ENCODE data around the gene TPCN2.

DNA sequence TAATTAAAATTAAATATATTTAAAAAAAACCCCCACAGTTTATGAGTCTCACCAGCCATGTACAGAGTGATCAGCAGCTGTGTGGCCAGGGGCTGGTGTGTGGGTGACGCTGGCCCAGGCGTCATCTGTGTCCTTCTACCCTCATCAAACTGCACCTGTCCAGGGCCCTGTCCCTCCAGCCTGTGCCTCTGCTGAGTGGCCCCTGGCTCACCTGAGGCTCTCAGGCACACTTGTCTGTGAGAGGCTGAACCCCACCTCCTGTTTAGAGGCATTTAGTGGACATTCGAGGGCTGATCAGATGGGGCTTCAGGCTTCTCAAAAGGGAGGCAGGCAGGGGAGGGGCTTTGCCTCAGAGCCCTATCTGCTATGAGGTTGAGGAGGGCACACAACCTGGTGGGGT lies 77.1 kb downstream of the TPCN2 start:
- TF ChIP-seq CTCF (IDR thresholded peaks at IDR 0.05; ENCODE audit: poor library complexity, severe bottlenecking) (no peak), TAF1 (IDR thresholded peaks at IDR 0.05; ENCODE audit: low read depth) (no peak), POLR2AphosphoS5 (IDR thresholded peaks at IDR 0.05) (no peak)

Measured in neural cell (in vitro differentiated cells).